IPS DF 4.7 (cell line): ENCODE data around the gene PPP1CA.
"Not testable (repeated sequence)": the region's sequence is repeated elsewhere in the genome, so short reads cannot be mapped to it uniquely, and the experiment has no call there.

Experiments
- DNase-seq: peaks from one replicate; pipeline ENCODE4 v3.0.0-alpha.2; 2013; ENCODE audit warnings: low spot score; ENCODE audit errors: extremely low read depth

The PPP1CA gene

DNA sequence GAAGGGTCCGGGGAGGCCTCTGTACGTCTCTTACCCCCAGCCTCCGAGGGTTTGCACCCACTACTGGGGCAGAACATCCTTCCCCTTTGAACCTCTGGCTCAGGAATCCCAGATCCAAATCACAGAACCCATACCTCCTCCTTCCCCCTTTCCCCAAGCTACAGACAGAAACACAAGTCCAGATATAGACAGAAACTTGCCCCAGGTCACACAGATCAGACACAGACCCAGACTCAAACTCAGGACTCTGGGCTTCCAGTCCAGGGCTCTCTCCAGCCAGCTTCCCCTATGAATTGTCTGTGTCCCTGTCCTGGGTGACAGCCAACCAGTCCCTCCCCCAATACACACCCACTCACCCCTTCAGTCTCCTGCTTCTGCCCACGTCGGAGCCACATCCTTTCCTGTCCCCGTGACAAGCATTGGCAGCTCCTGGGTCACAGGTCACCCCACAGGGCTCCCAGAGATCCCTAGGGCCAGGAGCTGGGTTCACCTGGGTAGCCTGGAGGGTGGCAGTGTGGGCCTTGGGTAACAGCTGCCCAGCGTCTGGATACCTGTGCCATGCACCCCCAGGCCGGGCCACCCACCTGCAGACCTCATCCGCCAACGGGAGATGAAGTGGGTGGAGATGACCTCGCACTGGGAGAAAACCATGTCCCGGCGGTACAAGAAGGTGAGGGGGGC lies 3.0 kb upstream of the PPP1CA start:
- no peak for DNase-seq

DNA sequence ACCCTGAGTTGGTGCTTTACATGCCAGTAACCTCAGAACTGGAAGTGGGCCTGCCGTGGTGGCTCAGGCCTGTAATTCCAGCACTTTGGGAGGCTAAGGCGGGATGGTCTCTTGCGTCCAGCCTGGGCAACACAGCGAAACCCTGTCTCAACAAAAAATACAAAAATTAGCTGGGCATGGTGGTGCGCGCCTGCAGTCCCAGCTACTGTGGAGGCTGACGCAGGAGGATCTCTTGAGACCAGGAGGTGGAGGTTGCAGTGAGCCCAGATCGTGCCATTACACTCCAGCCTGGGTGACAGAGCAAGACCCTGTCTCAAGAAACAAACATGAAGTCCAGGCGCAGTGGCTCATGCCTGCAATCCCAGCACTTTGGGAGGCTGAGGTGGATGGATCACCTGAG lies 1.4 kb upstream of the PPP1CA start:
- not testable (repeated sequence) for DNase-seq

DNA sequence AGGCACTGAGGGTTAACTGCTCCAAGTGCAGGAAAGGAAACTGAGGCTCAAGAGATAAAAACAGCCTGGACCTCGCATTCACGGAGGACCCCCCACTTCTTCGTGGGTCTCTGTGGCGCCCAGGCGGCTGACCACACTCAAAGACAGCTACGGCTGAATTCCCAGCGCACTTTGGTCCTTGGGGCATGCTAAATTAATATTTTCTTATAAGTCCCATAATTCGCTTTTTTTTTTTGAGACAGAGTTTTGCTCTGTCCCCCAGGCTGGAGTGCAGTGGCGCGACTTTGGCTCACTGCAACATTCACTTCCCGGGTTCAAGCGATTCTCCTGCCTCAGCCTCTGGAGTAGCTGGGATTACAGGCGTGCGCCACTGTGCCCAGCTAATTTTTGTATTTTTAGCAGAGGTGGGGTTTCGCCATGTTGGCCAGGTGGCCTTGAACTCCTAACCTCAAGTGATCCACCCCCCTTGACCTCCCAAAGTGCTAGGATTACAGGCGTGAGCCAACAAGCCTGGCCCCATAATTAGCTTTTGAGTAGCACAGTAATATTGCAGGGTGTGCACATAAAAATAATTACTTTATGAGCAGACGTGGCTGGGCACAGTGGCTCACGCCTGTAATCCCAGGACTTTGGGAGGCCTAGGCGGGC lies 658 bp upstream of the PPP1CA start:
- DNase-seq, result not testable (repeated sequence)

DNA sequence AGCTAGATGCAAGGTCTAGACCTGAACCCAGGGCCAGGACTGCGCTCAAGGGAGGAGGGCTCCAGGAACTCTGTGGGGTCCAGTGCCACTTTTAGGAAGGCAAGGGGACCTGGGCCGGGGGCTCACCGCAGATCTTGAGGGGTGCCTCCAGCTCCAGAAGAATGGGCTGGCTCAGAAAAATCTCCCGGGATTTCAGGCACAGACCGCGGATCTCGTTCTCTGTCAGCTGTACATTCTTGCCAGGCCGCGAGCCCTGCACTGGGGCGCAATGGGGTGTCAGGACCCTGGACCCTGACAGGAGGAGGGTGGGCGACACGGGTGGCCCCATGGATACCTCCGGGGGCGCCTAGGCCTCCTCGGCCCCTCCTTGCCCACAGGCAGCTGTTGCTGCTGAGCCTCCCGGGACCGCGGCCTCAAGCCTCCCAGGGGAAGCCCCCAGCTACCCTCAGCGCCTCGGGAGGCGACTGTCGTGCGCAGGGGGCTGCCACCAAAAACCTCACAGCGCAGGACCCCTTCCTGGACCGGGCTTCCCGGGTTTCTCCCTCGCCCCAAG lies 640 bp downstream of the PPP1CA start:
- DNase-seq, result no peak

DNA sequence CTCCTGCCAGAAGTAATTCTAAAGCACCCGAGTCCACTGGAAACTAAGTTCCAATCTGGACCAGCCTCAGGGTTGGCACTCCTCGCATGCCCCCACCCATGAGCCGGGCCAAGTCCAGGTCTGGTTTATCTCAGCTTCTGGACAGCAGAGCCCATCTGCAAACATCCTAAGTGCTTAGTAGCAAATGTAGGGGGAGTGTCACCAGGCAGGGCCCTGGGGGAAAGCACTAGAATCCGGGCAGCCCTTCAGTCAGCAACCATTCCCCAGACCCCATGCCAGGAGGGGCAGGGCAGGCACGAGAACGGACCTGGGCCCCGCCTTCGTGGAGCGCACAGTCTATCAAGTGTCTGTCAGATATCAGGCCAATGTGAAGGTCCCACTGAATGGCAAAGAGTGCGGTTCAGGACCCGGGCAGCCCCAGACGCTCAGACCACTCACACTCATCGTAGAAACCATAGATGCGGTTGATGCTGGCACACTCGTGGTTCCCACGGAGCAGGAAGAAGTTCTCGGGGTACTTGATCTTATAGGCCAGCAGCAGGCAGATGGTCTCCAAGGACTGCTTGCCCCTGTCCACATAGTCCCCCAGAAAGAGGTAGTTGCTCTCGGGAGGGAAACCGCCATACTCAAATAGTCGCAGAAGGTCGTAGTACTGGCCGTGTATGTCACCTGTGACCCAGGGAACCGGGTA lies 1.3 kb downstream of the PPP1CA start:
- no peak for DNase-seq

DNA sequence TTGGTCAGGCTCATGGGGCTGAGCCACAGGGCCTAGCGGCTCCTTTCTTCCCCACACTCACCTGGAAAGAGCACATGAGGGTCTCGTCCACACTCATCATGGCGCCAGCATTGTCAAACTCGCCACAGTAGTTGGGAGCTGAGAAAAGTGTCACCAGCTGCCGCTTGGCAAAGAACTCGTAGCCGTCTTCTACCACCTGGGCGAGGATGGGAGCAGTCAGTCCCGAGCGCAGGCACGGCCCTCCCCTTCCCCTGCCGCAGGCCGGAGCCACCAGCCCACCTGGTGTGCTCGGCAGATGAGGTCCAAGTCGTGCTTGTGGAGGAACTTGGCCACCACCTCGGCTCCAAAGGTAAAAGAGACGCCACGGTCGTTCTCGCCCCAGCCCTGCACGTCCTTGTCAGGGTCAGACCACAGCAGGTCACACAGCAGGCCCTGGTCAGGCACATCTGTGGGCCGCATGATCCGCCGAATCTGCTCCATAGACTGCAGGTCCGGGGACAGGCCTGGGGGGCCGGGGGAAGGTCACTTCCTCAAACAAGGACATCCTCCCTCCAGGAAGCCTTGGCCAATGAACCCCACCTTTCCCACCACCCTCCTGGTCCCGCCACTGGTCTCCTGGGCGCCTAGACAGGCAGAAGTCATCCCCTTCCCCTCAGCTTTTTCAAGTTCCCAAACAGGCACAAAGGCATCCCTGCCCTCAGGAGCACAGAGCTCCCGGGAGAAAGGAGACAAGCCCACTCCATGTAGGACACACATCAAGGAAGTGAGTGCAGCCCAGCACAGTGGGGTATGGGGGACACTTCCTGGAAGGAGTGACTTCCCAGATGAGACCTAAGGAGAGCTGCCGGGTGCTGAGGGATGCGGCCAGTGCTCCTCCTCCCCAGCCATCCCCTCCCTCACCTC lies 2.7 kb downstream of the PPP1CA start:
- DNase-seq, result no peak

DNA sequence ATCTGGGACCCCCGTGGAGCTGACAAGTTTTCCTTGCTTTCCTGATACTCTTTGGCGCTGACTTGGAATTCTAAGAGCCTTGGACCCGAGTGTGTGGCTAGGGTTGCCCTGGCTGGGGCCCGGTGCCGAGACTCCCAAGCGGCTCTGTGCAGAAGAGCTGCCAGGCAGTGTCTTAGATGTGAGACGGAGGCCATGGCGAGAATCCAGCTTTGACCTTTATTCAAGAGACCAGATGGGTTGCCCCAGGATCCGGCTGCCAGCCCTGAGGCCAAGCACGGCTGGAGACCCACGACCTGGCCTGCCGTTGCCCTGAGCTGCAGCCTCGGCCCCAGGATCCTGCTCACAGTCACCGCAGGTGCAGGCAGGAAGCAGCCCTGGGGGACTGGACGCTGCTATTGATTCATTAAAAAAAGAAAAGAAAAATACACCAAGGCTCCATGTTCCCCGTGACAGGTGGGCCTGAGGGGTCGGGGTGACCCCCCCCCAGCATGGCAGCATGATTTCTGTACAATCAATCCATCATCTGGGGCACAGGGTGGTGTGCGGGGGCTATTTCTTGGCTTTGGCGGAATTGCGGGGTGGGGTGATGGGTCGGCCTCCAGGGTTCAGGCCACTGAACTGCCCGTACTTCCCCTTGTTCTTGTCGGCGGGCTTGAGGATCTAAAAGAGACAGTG lies 3.5 kb downstream of the PPP1CA start:
- no peak for DNase-seq

DNA sequence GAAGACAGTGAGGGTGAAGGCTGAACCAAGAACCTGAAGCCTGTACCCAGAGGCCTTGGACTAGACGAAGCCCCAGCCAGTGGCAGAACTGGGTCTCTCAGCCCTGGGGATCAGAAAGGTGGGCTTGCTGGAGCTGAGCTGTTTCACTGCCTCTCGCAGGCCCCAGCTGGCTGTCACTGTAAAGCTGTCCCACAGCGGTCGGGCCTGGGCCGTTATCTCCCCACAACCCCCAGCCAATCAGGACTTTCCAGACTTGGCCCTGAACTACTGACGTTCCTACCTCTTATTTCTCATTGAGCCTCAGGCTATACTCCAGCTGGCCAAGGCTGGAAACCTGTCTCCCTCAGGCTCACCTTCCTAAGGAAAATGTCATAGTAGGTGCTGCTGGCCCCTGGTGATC lies 4.1 kb downstream of the PPP1CA start:
- no peak for DNase-seq

DNA sequence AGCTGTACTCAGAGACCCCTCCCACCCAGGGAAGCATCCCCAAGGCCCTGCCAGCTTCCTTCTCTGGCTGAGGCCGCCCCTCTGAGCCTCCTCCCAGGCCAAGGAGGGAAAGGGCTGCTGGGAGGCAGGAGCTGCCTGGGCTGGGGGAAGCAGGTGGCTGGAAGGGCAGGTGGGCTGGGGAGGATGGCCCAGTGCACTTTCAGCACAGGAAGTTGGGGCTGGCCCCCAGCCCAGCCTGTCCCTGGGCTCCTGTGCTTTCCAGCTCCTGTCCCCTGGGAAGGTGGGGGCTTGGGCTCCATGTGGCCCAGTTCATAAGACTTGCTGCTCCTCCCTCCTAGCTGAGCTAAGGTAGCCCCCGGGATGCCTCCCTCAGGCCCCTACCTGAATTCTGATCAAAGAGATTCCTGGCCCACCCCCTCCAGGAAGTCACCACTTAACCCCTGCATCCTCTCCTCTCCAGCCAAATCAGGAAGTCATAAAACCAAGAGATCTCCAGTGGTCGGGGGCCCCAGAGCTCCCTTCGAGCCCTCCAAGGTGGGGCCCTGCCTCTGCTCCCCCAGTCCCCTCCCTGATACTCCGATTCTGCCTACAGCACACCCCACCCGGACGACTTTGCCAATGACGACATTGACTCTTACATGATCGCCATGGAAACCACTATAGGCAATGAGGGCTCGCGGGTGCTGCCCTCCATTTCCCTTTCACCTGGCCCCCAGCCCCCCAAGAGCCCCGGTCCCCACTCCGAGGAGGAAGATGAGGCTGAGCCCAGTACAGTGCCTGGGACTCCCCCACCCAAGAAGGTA lies 4.9 kb downstream of the PPP1CA start:
- DNase-seq, result no peak

DNA sequence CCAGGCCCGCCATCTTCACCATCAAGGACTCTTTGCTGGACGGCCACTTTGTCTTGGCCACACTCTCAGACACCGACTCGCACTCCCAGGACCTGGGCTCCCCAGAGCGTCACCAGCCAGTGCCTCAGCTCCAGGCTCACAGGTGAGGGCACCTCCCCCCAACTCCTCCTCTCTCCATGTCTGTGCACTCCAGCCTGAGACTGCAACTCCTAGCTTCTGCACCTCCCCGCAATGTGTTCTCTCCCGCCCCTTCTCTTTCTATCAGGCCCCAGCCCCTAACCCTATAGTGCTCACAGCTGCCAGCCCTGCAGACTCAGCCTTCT lies 5.4 kb downstream of the PPP1CA start:
- no peak for DNase-seq

DNA sequence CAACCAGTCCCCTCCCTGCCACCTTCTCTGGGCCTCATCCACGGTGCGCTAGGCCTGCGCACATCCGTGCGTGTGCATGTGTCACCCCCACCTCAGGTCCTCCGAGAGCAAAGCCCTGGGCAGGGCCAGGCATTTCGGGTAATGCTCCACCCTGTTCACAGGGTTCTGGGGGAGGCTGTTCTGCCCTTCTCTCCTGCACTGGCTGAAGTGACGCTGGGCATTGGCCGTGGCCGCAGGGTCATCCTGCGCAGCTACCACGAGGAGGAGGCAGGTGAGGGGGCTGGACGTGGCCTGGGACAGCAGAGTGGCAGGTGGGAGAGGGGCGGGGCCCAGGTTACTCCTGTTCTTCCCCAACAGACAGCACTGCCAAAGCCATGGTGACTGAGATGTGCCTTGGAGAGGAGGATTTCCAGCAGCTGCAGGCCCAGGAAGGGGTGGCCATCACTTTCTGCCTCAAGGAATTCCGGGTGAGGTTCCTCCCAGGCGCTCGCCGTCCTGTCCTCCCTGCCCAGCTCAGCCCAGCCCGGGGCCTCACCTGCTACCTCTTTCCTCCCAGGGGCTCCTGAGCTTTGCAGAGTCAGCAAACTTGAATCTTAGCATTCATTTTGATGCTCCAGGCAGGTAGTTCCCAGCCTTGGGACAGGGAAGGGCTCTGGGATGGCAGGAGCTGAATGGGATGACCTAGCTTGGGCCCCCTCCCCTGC lies 6.0 kb downstream of the PPP1CA start:
- no peak for DNase-seq

DNA sequence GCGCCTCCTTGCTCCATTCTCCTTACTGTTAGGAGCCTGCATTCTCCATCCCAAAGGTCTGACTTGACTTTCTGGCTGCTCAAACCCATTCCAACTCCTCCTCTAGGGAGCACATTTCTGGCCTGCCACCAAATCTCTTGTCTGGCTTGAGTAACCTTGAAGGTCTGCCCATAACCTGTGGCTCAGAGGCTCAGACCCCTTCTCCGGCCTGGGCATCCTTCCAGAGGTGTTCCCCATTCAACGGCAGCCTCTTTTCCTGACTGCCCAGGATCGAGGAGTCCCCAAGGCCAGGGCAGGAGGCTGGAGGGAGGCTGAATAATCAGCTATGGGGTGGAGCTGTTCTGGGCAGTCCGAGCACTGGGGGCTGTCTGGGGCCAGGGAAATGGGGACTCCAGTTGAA lies 7.7 kb downstream of the PPP1CA start:
- no peak for DNase-seq

DNA sequence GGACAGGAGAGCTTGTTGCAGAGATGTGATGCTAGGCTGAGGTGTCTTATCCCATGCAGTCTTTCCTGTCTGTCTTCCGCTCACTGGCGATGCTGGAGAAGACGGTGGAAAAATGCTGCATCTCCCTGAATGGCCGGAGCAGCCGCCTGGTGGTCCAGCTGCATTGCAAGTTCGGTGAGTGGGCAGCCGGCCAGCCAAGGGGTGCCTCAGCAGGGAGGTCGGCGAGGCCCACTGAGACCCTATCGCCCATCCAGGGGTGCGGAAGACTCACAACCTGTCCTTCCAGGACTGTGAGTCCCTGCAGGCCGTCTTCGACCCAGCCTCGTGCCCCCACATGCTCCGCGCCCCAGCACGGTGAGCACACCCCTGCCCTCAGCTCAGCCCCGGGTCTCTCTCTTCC lies 8.2 kb downstream of the PPP1CA start:
- DNase-seq, result no peak

DNA sequence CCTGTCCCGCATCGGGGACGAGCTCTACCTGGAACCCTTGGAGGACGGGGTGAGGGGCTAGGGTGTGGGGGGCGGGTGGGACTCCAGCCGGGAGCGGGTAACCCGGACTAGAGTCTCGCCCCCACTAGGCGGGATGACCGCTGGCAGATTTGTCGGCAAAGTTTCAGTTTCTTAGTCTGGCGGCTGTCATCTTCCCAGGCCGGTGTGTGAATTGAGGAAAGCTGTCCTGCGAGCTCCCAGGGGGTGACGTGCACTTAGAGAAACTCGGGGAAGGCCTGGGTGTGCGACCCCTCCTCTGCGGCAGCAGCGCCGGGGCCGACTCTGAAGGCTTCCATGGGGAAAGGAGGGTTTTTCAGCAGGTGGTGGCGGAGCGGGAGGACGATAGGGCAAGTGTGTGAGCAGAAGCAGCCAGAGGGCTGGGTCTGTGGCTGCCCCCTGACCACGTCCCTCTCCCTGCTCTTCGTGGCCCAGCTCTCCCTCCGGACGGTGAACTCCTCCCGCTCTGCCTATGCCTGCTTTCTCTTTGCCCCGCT lies 9.4 kb downstream of the PPP1CA start:
- DNase-seq, result no peak

DNA sequence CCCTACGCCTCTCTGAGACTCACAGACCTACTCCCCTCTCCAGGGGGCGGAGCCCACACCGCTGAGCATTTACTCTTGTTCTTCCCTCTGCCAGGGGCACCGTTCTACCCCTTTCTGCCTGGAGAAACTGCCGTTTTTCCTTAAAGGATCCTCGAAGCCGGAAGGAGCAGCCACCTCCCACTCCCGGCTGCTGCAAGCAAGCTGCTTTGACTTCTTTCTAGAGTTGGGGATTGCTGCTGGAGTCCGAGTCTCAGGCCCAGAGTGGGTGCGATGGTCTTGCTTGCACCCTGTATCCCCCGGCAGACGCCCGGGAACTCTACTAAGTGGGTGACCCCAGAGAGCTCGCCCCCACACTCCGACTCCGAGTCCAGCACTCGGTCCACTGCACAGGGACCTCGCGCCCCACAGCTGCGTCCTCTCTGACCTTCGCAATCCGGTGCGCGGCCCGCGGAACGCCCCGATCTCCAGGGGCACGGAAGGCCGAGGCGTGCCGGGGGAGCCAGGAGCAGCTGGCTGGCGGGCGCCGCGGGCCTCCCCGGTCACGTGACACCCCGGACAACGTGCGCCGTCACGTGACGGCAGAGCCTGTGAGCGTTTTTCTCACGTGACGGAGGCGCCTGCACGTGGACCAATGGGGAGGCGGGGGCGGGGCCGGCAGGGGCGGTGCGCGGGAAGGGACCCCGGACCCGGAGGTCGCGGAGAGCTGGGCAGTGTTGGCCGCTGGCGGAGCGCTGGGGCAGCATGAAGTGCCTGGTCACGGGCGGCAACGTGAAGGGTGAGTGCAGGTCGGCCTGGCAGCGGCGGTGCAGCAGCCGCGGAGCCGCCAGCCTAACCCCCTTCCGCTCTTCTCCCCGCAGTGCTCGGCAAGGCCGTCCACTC lies 10.1 kb downstream of the PPP1CA start, which contains the start of gene RAD9A:
Gene RAD9A, plus strand, starts transcription at position 683 of the 879 bp plus-strand sequence. Its CDS starts 59 bp downstream, at position 742.
- DNase-seq, result no peak

DNA sequence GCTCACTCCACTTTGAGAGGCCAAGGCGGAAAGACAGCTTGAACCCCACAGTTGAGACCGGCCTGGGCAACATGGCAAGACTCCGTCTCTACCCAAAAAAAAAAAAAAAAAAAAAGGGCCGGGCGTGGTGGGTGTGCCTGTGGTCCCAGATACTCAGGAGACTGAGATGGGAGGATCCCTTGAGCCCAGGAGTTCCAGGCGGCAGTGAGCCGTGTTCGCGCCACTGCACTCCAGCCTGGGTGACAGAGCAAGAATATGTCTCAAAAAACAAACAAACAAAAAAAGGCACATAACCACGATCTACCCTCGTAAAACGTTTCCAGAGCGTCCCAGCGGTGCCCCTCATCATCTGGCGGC lies 10.7 kb downstream of the PPP1CA start:
- no peak for DNase-seq

DNA sequence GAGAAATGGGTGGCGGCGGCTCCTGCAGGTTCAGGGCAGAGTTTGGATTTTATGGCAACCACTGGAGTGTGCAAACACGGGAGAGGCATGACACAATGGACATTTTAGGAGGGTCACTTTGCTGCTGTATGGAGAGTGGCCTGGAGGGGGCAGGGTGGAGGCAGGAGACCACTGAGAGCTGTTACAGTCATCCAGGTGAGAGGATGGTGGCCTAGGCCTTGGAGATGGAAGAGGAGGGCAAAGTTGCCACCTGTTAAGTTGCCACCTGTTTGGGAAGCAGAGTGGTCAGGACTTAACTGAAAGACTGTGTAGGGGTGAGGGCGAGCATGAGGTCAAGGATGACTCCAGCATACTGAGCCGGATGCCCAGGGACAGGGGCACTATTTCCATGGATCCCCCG lies 12.2 kb downstream of the PPP1CA start:
- DNase-seq, result no peak

DNA sequence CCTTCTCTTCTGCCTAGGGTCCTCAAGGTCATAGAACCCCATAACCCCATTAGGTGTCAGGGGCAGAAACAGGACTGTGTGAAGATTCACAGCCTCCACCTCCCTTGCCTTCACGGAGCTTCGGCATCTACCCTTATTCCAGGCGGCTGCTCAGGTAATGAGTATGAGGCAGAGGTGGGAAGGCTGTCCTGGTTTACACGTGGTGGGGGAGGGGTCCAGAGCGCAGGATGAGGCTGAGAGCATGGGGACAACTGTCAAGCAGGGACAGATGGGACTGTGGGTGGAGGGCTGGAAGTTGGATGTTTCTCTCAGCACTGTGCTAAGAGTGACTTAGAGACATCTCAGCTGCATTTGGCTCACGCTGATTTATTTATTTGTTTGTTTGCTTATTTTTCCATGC lies 14.1 kb downstream of the PPP1CA start:
- no peak for DNase-seq
